Amygdala (tissue), 56 donors: ENCODE measurements around the gene SNX11.

Experiments used
- DNase-seq, 56 donors: peaks; one replicate each; lab custom pipeline; 2025; lab: John Stamatoyannopoulos, UW

The SNX11 gene

GRCh38 chr17:48155889-48156611, 48.5 kb downstream of the SNX11 start:
- DNase-seq: no peak

- DNase-seq: no peak
Measured at GRCh38 chr17:48159232-48159631, 51.7 kb downstream of the SNX11 start.

GRCh38 chr17:48160177-48161081, 52.9 kb downstream of the SNX11 start:
- DNase-seq: no peak

GRCh38 chr17:48161127-48161905, 53.8 kb downstream of the SNX11 start:
- DNase-seq: no peak

- no peak for DNase-seq
Measured at GRCh38 chr17:48162306-48162934, 54.9 kb downstream of the SNX11 start.

- no peak for DNase-seq
Measured at GRCh38 chr17:48162946-48163506, 55.5 kb downstream of the SNX11 start.

GRCh38 chr17:48163809-48164208, 56.2 kb downstream of the SNX11 start:
- DNase-seq: no peak

- no peak for DNase-seq
Measured at GRCh38 chr17:48169926-48170325, 62.4 kb downstream of the SNX11 start.
